Measurements from ENCODE around the gene ARL15.

GRCh38 chr5:54215233-54215736 lies 95.1 kb downstream of the ARL15 start:
- TF ChIP-seq CTCF (IDR thresholded peaks at IDR 0.05), result no peak
- no peak for TF ChIP-seq POLR2A (IDR thresholded peaks at IDR 0.05)

Measured in breast epithelium (tissue), 3 donors.